Neural crest cell (in vitro differentiated cells): ENCODE results near the gene DHPS. TPM values are rescaled to one million over a fixed set of nuclear protein-coding genes. Genes with fewer than 3 reads are reported as not detected.
"Not testable (repeated sequence)": the region's sequence is repeated elsewhere in the genome, so short reads cannot be mapped to it uniquely, and the experiment has no call there.

Experiments used
- DNase-seq: peaks from one replicate; pipeline ENCODE4 v3.0.0; 2021; ENCODE audit warnings: low read depth, mixed read lengths, low spot score
- H3K27ac Mint-ChIP-seq: one replicate; pipeline ENCODE4 v1.8.0; 2021; ENCODE audit warnings: mild to moderate bottlenecking, mixed read lengths; ENCODE audit not compliant: unreplicated experiment
- H3K27me3 Mint-ChIP-seq: 2 replicates; pipeline ENCODE4 v1.8.0; 2021; ENCODE audit warnings: low read depth, mild to moderate bottlenecking, mixed read lengths
- H3K36me3 Mint-ChIP-seq: 2 replicates; pipeline ENCODE4 v1.8.0; 2021; ENCODE audit warnings: low read depth, mild to moderate bottlenecking, mixed read lengths
- H3K4me1 Mint-ChIP-seq: 2 replicates; pipeline ENCODE4 v1.8.0; 2021; ENCODE audit warnings: mixed read lengths
- H3K4me3 Mint-ChIP-seq: one replicate; pipeline ENCODE4 v1.8.0; 2021; ENCODE audit warnings: mild to moderate bottlenecking, mixed read lengths
- H3K9me3 Mint-ChIP-seq: 2 replicates; pipeline ENCODE4 v1.8.0; 2021; ENCODE audit warnings: mixed read lengths
- long read RNA-seq: library from polyadenylated mRNA; unstranded; transcript quantifications from one replicate; pipeline ENCODE4 v2.0.0, GENCODE V29; 2020
- total RNA-seq: library from RNA; stranded (reverse); gene quantifications from 2 replicates; pipeline ENCODE4 v1.2.1, GENCODE V29; 2021
- TF ChIP-seq, protein P1 (sequence below): fragments of 200-600 bp; sonication (generic); conservative IDR thresholded peaks from 2 replicates; pipeline ENCODE4 v1.5.0; 2021; ENCODE audit warnings: antibody characterized with exemption, mild to moderate bottlenecking

Gene DHPS
- total RNA-seq: 98.8 and 106 TPM in 2 replicates
- long read RNA-seq, transcript DHPS-221 (8 exons, 1,176 nt): minor isoform, 10 of 103 reads
- long read RNA-seq, transcript DHPS-201 (9 exons, 1,363 nt): major isoform, 78 of 103 reads
- long read RNA-seq, partial matches to known transcripts: 0 of 103 reads
- long read RNA-seq, other reads (novel, unspliced or antisense): 12 of 103 reads

DNA sequence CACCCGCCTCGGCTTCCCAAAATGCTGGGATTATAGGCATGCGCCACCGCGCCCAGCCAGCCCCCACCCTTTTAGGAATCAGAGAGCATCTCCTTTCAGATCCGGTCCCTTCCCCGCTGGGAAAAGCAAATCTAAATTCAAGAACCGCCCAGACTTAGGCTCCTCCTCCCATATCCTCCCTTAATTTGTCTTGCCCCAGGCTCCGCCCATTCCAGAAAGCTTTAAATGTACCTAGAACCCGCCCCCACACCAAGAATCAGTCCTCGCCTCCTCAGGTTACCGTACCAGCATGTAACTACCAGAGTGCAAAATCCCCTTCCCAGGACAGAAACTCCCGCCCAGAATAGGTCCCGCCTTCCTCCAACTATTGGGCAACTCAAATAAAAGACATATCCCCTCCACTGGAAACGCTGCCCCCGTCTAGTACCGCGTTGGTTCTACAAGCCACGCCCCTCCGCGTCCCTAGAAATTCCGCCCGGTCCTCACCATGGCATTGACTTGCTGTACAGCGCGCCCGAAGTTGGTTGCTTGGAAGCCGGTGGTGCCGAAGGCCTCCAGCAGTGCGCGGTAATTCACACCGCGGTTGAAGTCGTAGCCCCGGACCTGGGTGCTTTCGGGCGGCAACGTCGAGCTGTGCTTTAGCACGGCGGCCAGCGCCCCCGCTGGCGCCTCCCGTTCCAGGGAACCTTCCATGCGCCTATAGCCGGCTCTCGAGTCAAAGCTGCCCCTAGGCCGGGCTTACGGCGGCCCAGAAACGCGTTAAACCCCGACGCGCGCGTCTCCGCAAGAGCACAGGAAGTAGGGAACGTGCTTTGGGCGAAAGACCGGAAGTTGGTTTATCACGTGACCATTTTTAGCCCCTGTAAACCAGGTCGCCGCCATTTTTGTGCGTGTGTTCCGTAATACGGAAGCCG, at the start of gene DHPS:
Gene DHPS, minus strand, starts transcription at position 807 of the 914 bp plus-strand sequence. Its CDS starts 114 bp downstream, at position 693.
- peak within 1 kb of the TSS; percentile 97 for H3K27ac Mint-ChIP-seq
- TF ChIP-seq, protein P1, sequence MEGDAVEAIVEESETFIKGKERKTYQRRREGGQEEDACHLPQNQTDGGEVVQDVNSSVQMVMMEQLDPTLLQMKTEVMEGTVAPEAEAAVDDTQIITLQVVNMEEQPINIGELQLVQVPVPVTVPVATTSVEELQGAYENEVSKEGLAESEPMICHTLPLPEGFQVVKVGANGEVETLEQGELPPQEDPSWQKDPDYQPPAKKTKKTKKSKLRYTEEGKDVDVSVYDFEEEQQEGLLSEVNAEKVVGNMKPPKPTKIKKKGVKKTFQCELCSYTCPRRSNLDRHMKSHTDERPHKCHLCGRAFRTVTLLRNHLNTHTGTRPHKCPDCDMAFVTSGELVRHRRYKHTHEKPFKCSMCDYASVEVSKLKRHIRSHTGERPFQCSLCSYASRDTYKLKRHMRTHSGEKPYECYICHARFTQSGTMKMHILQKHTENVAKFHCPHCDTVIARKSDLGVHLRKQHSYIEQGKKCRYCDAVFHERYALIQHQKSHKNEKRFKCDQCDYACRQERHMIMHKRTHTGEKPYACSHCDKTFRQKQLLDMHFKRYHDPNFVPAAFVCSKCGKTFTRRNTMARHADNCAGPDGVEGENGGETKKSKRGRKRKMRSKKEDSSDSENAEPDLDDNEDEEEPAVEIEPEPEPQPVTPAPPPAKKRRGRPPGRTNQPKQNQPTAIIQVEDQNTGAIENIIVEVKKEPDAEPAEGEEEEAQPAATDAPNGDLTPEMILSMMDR: peak; percentile 1

DNA sequence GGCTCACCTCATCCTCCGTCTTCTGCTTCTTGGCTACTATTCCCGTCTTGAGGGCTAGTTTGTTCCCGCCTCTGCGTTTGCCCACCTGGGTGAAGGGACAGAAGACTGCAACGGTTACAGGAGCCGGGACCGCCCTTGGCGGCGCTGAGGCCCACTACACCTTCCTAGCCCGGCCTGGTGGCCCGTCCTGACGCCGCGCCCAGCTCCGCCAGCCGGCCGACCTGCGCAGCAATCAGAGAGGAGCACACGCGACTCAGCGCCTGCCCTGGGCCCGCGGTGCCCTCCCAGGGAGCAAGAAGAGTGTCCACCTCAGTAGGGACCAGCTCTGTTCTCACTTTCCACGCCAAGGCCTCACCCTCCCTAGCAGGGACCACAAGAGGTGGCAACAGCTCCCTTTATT, 49.7 kb upstream of the DHPS start:
- H3K4me1 Mint-ChIP-seq: peaks cover 27% of the 10 kb centered on the region
- DNase-seq: no peak
- H3K36me3 Mint-ChIP-seq: peaks cover 22% of the 10 kb centered on the region
- no peak overlapping the region for H3K4me3 Mint-ChIP-seq
- H3K27me3 Mint-ChIP-seq: no peaks in the 10 kb centered on the region
- no peaks in the 10 kb centered on the region for H3K9me3 Mint-ChIP-seq
- TF ChIP-seq, protein P1: no peak
- H3K27ac Mint-ChIP-seq: no peak overlapping the region

More for the DNA sequence above, at the start of gene DHPS:
- Mint-ChIP-seq H3K4me3 (peak within 1 kb of the TSS; percentile 96), H3K9me3 (no peaks in the 10 kb centered on the region), H3K27me3 (peaks cover 6% of the 10 kb centered on the region), H3K36me3 (peaks cover 12% of the 10 kb centered on the region), H3K4me1 (peaks cover 14% of the 10 kb centered on the region)
- DNase-seq: peak; percentile 77

DNA sequence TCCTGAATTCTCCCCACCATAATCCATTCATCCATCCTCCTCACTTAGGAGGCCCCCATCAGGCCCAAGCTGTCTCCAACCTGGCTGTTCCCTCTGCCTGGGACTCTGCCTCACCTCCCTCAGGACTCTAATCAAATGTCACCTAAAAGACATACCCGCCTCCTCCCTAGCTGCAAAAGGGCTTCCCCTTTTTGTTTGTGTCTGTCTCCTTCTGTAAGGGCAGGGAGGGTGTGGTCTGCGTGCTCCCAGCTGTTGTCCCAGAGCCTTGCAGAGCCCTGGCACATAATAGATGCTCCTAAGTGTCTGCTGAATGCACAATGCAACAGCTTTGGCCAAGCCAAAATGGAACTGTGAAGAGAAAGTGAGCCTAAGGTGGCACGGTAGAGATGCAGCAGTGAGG, 48.4 kb upstream of the DHPS start:
- H3K27ac Mint-ChIP-seq: no peak overlapping the region
- no peak for DNase-seq
- no peaks in the 10 kb centered on the region for H3K27me3 Mint-ChIP-seq
- peak overlapping the region; percentile 80 for H3K4me3 Mint-ChIP-seq
- no peaks in the 10 kb centered on the region for H3K9me3 Mint-ChIP-seq
- TF ChIP-seq, protein P1: no peak
- H3K4me1 Mint-ChIP-seq: peaks cover 28% of the 10 kb centered on the region
- peaks cover 22% of the 10 kb centered on the region for H3K36me3 Mint-ChIP-seq

DNA sequence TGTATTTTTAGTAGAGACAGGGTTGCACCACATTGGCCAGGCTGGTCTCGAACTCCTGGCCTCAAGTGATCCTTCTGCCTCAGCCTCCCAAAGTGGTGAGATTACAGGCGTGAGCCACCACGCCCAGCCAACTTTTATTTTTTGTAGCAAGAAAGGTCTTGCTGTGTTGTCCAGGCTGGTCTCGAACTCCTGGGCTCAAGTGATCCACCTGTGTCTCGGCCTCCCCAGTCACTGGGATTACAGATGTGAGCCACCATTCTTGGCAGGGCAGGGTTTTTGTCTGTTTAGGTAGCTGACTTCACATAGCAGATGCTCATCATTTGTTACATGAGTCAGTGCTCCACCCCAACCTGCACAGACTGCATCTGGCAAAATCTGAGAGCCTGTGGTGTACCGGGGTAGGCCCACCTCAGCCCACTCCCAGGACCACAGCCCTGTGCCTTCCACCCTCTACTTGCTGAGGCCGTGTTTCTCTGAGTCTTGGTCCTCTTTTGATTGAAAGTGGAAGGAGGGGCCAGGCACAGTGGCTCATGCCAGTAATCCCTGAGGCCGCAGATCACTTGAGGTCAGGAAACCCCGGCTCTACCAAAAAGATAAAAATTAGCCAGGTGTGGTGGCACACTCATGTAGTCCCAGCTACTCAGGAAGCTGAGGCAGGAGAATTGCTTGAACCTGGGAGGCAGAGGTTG, 46.2 kb upstream of the DHPS start:
- peaks cover 34% of the 10 kb centered on the region for H3K4me1 Mint-ChIP-seq
- H3K9me3 Mint-ChIP-seq: no peaks in the 10 kb centered on the region
- TF ChIP-seq, protein P1: no peak
- peak overlapping the region; percentile 41 for H3K4me3 Mint-ChIP-seq
- H3K27me3 Mint-ChIP-seq: peaks cover 2% of the 10 kb centered on the region
- H3K36me3 Mint-ChIP-seq: peaks cover 18% of the 10 kb centered on the region
- DNase-seq: no peak
- no peak overlapping the region for H3K27ac Mint-ChIP-seq

DNA sequence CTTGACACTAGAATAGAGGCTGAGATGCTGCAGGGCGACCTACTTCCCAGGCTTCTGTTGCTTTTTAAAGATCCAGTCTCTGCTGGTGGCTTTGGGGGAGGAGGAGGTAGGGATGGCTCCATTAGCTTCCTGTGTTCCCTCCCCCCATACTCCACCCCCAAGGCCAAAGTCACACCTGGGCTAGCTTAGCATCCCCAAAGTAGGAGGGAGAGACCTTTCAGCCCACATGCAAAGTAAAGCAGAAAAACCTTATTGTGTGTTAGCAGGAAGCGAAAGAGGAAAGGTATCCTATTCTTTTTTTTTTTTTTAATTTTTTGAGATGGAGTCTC, 45.3 kb upstream of the DHPS start:
- Mint-ChIP-seq H3K36me3 (peaks cover 15% of the 10 kb centered on the region), H3K4me3 (peak overlapping the region; percentile 81), H3K27ac (no peak overlapping the region), H3K9me3 (no peaks in the 10 kb centered on the region), H3K4me1 (peaks cover 32% of the 10 kb centered on the region), H3K27me3 (peaks cover 7% of the 10 kb centered on the region)
- no peak for DNase-seq
- TF ChIP-seq, protein P1: no peak

DNA sequence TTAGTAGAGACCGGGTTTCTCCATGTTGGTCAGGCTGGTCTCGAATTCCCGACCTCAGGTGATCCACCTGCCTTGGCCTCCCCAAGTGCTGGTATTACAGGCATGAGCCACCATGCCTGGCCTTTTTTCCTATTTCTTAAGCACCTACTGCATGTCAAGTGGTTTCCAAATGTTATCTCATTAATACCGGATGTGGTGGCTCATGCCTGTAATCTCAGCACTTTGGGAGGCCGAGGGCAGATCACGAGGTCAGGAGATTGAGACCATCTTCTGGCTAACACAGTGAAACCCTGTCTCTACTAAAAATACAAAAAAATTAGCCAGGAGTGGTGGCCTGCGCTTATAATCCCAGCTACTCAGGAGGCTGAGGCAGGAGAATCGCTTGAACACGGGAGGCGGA, 43.9 kb upstream of the DHPS start:
- not testable (repeated sequence) for DNase-seq, H3K9me3 Mint-ChIP-seq, H3K27ac Mint-ChIP-seq
- peaks cover 40% of the 10 kb centered on the region for H3K4me1 Mint-ChIP-seq
- H3K36me3 Mint-ChIP-seq: peaks cover 20% of the 10 kb centered on the region
- H3K27me3 Mint-ChIP-seq: peaks cover 10% of the 10 kb centered on the region
- peak overlapping the region; percentile 64 for H3K4me3 Mint-ChIP-seq
